ENCODE measurements around the gene STARD3NL.
"Not testable (repeated sequence)": the region's sequence is repeated elsewhere in the genome, so short reads cannot be mapped to it uniquely, and the experiment has no call there.

STARD3NL gene

GRCh38 chr7:38270405-38270804, 92.4 kb downstream of the STARD3NL start:
- DNase-seq = not testable (repeated sequence)

GRCh38 chr7:38273286-38273995, 95.4 kb downstream of the STARD3NL start, which contains the start of gene TARP:
Gene TARP (minus strand): TSS chr7:38273636.
- no peak for DNase-seq

- no peak for DNase-seq
Measured at GRCh38 chr7:38274486-38274885, 96.4 kb downstream of the STARD3NL start.

GRCh38 chr7:38274927-38275620, 97.0 kb downstream of the STARD3NL start:
- no peak for DNase-seq

GRCh38 chr7:38276096-38276877, 98.2 kb downstream of the STARD3NL start:
- DNase-seq = no peak

- DNase-seq = no peak
Measured at GRCh38 chr7:38280000-38280399, 102.0 kb downstream of the STARD3NL start.

All from femur (tissue), 1 donor.